Loucy (cell line): ENCODE measurements around the gene CELF2.

Source experiments
- H2AFZ ChIP-seq: fragments of 200-600 bp; sonication (generic); 2 replicates; pipeline ENCODE4 v1.6.0; 2016; ENCODE audit warnings: antibody characterized with exemption, mild to moderate bottlenecking, low read length, moderate library complexity
- H3F3A ChIP-seq: fragments of 200-600 bp; 2 replicates; pipeline ENCODE4 v1.6.0; 2016; ENCODE audit warnings: antibody characterized with exemption, low read depth, mild to moderate bottlenecking
- H3K27me3 ChIP-seq: fragments of 200-600 bp; sonication (generic); 2 replicates; pipeline ENCODE4 v1.6.1; 2014; ENCODE audit warnings: low read length, mild to moderate bottlenecking; ENCODE audit not compliant: insufficient read depth, poor library complexity, severe bottlenecking
- H3K36me3 ChIP-seq: fragments of 200-600 bp; sonication (generic); 2 replicates; pipeline ENCODE4 v1.6.1; 2016; ENCODE audit warnings: low read length; ENCODE audit not compliant: insufficient read depth
- H3K4me1 ChIP-seq: fragments of 200-600 bp; sonication (generic); 2 replicates; pipeline ENCODE4 v1.5.1; 2014; ENCODE audit warnings: low read length, mild to moderate bottlenecking; ENCODE audit not compliant: insufficient read depth, poor library complexity, severe bottlenecking
- H3K4me2 ChIP-seq: fragments of 200-600 bp; sonication (generic); 2 replicates; pipeline ENCODE4 v1.6.0; 2014; ENCODE audit warnings: antibody characterized with exemption, low read length, low read depth, mild to moderate bottlenecking; ENCODE audit not compliant: poor library complexity, severe bottlenecking
- H3K4me3 ChIP-seq: fragments of 200-600 bp; sonication (generic); 2 replicates; pipeline ENCODE4 v1.5.1; 2014; ENCODE audit warnings: low read length, mild to moderate bottlenecking, mixed read lengths; ENCODE audit not compliant: poor library complexity, severe bottlenecking
- H3K79me2 ChIP-seq: fragments of 200-600 bp; sonication (generic); 2 replicates; pipeline ENCODE4 v1.6.1; 2014; ENCODE audit warnings: low read length; ENCODE audit not compliant: insufficient read depth
- H3K9ac ChIP-seq: fragments of 200-600 bp; sonication (generic); 2 replicates; pipeline ENCODE4 v1.6.0; 2014; ENCODE audit warnings: mild to moderate bottlenecking, low read depth, low read length, moderate library complexity; ENCODE audit not compliant: poor library complexity, severe bottlenecking
- H3K9me2 ChIP-seq: fragments of 200-600 bp; sonication (generic); replicated peaks from 2 replicates; pipeline ENCODE4 v1.6.1; 2016; ENCODE audit warnings: low read depth, low read length, mixed read lengths
- H3K9me3 ChIP-seq: fragments of 200-600 bp; sonication (generic); 2 replicates; pipeline ENCODE4 v1.6.1; 2014; ENCODE audit warnings: mild to moderate bottlenecking, antibody characterized with exemption, low read length, low read depth; ENCODE audit not compliant: insufficient read depth
- H4K20me1 ChIP-seq: fragments of 200-600 bp; sonication (generic); 2 replicates; pipeline ENCODE4 v1.6.0; 2014; ENCODE audit warnings: antibody characterized with exemption, low read length, mild to moderate bottlenecking; ENCODE audit not compliant: insufficient read depth, poor library complexity, severe bottlenecking
- EZH2phosphoT487 ChIP-seq: fragments of 200-600 bp; IDR thresholded peaks from 2 replicates; pipeline ENCODE4 v1.6.1; 2018; ENCODE audit warnings: antibody characterized with exemption, mild to moderate bottlenecking, moderate library complexity, borderline replicate concordance
- TF ChIP-seq, protein P1 (sequence below): fragments of 200-600 bp; sonication (generic); conservative IDR thresholded peaks from 2 replicates; pipeline ENCODE4 v1.5.1; 2014; ENCODE audit warnings: mild to moderate bottlenecking, antibody characterized with exemption, low read length

Gene CELF2

GRCh38 chr10:11085545-11085944, 67.9 kb downstream of the CELF2 start:
- no peaks in the 10 kb centered on the region for H3K36me3 ChIP-seq
- no peaks in the 10 kb centered on the region for H3K9me3 ChIP-seq
- no peak overlapping the region for H3K9ac ChIP-seq
- no peak overlapping the region for H3K4me2 ChIP-seq
- no peak for TF ChIP-seq EZH2phosphoT487
- TF ChIP-seq, protein P1, sequence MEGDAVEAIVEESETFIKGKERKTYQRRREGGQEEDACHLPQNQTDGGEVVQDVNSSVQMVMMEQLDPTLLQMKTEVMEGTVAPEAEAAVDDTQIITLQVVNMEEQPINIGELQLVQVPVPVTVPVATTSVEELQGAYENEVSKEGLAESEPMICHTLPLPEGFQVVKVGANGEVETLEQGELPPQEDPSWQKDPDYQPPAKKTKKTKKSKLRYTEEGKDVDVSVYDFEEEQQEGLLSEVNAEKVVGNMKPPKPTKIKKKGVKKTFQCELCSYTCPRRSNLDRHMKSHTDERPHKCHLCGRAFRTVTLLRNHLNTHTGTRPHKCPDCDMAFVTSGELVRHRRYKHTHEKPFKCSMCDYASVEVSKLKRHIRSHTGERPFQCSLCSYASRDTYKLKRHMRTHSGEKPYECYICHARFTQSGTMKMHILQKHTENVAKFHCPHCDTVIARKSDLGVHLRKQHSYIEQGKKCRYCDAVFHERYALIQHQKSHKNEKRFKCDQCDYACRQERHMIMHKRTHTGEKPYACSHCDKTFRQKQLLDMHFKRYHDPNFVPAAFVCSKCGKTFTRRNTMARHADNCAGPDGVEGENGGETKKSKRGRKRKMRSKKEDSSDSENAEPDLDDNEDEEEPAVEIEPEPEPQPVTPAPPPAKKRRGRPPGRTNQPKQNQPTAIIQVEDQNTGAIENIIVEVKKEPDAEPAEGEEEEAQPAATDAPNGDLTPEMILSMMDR = no peak
- H2AFZ ChIP-seq = no peak overlapping the region
- H4K20me1 ChIP-seq = no peaks in the 10 kb centered on the region
- no peaks in the 10 kb centered on the region for H3K9me2 ChIP-seq
- no peaks in the 10 kb centered on the region for H3K4me1 ChIP-seq
- no peak overlapping the region for H3K4me3 ChIP-seq
- H3K27me3 ChIP-seq = no peaks in the 10 kb centered on the region
- H3K79me2 ChIP-seq = no peaks in the 10 kb centered on the region
- H3F3A ChIP-seq = no peaks in the 10 kb centered on the region

- Histone ChIP-seq H2AFZ (no peak overlapping the region), H3K27me3 (no peaks in the 10 kb centered on the region), H3K9ac (no peak overlapping the region), H3K4me2 (no peak overlapping the region), H3K4me3 (no peak overlapping the region), H4K20me1 (no peaks in the 10 kb centered on the region), H3K4me1 (no peaks in the 10 kb centered on the region), H3K9me2 (no peaks in the 10 kb centered on the region), H3K9me3 (no peaks in the 10 kb centered on the region), H3K79me2 (no peaks in the 10 kb centered on the region), H3K36me3 (no peaks in the 10 kb centered on the region), H3F3A (no peaks in the 10 kb centered on the region)
- TF ChIP-seq EZH2phosphoT487 = no peak
- TF ChIP-seq, protein P1 = no peak
Measured at GRCh38 chr10:11086177-11086840, 68.6 kb downstream of the CELF2 start.

DNA sequence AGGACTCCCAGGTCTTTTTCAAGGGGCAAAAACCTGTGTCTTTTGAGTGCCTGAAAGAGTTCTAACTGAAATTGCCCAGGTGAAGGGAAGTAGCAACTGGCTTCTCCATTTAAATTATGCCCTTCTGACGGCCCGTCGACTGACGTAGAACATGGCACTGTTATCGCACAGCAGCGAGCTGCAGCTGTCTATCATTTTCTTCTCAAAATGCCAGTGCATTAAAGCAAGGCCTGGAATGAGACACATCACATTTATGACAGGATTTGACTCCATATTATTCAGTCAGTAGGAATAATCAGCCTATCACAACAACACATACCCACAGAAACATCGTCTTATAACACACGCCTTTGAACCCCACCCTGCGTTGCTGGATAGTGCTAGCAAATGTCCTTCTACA, 69.7 kb downstream of the CELF2 start:
- TF ChIP-seq, protein P1 = no peak
- TF ChIP-seq EZH2phosphoT487 = no peak
- Histone ChIP-seq H3K36me3 (no peaks in the 10 kb centered on the region), H3F3A (no peaks in the 10 kb centered on the region), H3K27me3 (no peaks in the 10 kb centered on the region), H3K4me1 (no peaks in the 10 kb centered on the region), H3K9me2 (no peaks in the 10 kb centered on the region), H3K9ac (no peak overlapping the region), H2AFZ (no peak overlapping the region), H3K4me3 (no peak overlapping the region), H3K79me2 (no peaks in the 10 kb centered on the region), H3K9me3 (no peaks in the 10 kb centered on the region), H4K20me1 (no peaks in the 10 kb centered on the region), H3K4me2 (no peak overlapping the region)
